Panc1 (cell line): Measurements from ENCODE around the gene ARL13B.

ENCODE experiments used
- CTCF ChIP-seq: fragments of 450-650 bp; IDR thresholded peaks from 2 replicates; pipeline ENCODE4 v1.5.1; 2017; ENCODE audit warnings: mild to moderate bottlenecking
- POLR2AphosphoS5 ChIP-seq: IDR thresholded peaks from 2 replicates; pipeline ENCODE4 v1.6.1; 2012; ENCODE audit warnings: mild to moderate bottlenecking, low read depth, low read length, moderate library complexity
- REST ChIP-seq, 2 experiments: IDR thresholded peaks; 2 replicates each; pipeline ENCODE4 v1.6.1; 2011 to 2012; ENCODE audit warnings: low read depth in 2 of 2, control low read depth in 1 of 2, low read length in 1 of 2, mild to moderate bottlenecking in 1 of 2, moderate library complexity in 1 of 2; ENCODE audit not compliant: insufficient read depth in 1 of 2
- SIN3A ChIP-seq: IDR thresholded peaks from 2 replicates; pipeline ENCODE4 v1.6.1; 2012; ENCODE audit warnings: low read depth, mild to moderate bottlenecking, low read length, moderate library complexity, borderline replicate concordance; ENCODE audit not compliant: insufficient read depth

- TF ChIP-seq CTCF: no peak
- TF ChIP-seq REST (IDR thresholded peaks at IDR 0.05; ENCODE audit: insufficient read depth in 1 of 2, low read depth in 2 of 2, low read length in 1 of 2): no peak
- TF ChIP-seq POLR2AphosphoS5: no peak
- TF ChIP-seq SIN3A: no peak
Measured at GRCh38 chr3:94046533-94046932, 66.6 kb downstream of the ARL13B start.
